AG04450 (cell line): ENCODE results near the gene LRCH1. TPM values are rescaled to one million over a fixed set of nuclear protein-coding genes. Genes with fewer than 3 reads are reported as not detected.

Source experiments
- CTCF ChIA-PET: fragments of 300-600, 350-600 bp; formaldehyde crosslinking; extraction: SDS; loops from one replicate; lab custom pipeline; 2022; ENCODE audit warnings: antibody characterized with exemption, inconsistent platforms; lab: Charles Lee
- POLR2A ChIA-PET: fragments of 350-600 bp; formaldehyde crosslinking; extraction: SDS; loops from one replicate; lab custom pipeline; 2021; ENCODE audit warnings: antibody characterized with exemption, inconsistent platforms; lab: Yijun Ruan, JAX
- DNase-seq: peaks from one replicate; pipeline ENCODE4 v3.0.0-alpha.2; 2011; ENCODE audit warnings: low read depth, low spot score
- H3K27ac ChIP-seq: one replicate; pipeline ENCODE4 v1.5.1; 2012; ENCODE audit warnings: low read depth, low read length, control low read depth
- H3K27me3 ChIP-seq: one replicate; pipeline ENCODE4 v1.6.0; 2012; ENCODE audit warnings: low read length; ENCODE audit not compliant: control insufficient read depth, insufficient read depth
- H3K4me3 ChIP-seq: 2 replicates; pipeline ENCODE4 v1.5.1; 2011; ENCODE audit warnings: mild to moderate bottlenecking, low read depth, low read length, control low read depth
- H3K9me3 ChIP-seq: 2 replicates; pipeline ENCODE4 v1.5.1; 2012; ENCODE audit warnings: low read length; ENCODE audit not compliant: control insufficient read depth, insufficient read depth
- CTCF ChIP-seq: IDR thresholded peaks from 2 replicates; pipeline ENCODE4 v1.5.1; 2011; ENCODE audit warnings: low read depth, low read length, control low read depth, inconsistent platforms
- polyA plus RNA-seq: library from polyadenylated mRNA; depleted of rRNA; stranded (reverse); fragments of >200 nt; gene quantifications from 2 replicates; pipeline ENCODE4 v1.2.3, GENCODE V29; 2011

LRCH1 gene
- polyA plus RNA-seq, 1 experiment, result 17.4 TPM

GRCh38 chr13:46546084-46546768 lies 6.7 kb upstream of the LRCH1 start:
- DNase-seq, result no peak
- peaks cover 4% of the 10 kb centered on the region for H3K27me3 ChIP-seq
- H3K9me3 ChIP-seq, result no peaks in the 10 kb centered on the region
- no peak for TF ChIP-seq CTCF
- no peak overlapping the region for H3K27ac ChIP-seq
- H3K4me3 ChIP-seq, result no peak overlapping the region
- POLR2A ChIA-PET, result no interaction called here
- CTCF ChIA-PET, result no interaction called here

GRCh38 chr13:46550822-46551221 lies 2.1 kb upstream of the LRCH1 start:
- no peaks in the 10 kb centered on the region for H3K27me3 ChIP-seq
- TF ChIP-seq CTCF, result no peak
- H3K27ac ChIP-seq, result no peak overlapping the region
- peaks cover 6% of the 10 kb centered on the region; the same call in 1 of the 2 replicates for H3K9me3 ChIP-seq
- ChIA-PET POLR2A (no interaction called here), CTCF (interaction anchor here (0.7 to 6.0 kb wide), 19 partner anchors 11 to 186 kb away, joined by 3 to 106 read pairs (median 6); no protein-coding TSS in a partner anchor)
- H3K4me3 ChIP-seq, result no peak overlapping the region
- no peak for DNase-seq

GRCh38 chr13:46551410-46552302 lies 1.3 kb upstream of the LRCH1 start:
- peak overlapping the region; percentile 92; the same call in 1 of the 2 replicates for H3K4me3 ChIP-seq
- DNase-seq, result no peak
- no peak overlapping the region for H3K27ac ChIP-seq
- POLR2A ChIA-PET, result no interaction called here
- peaks cover 6% of the 10 kb centered on the region; the same call in 1 of the 2 replicates for H3K9me3 ChIP-seq
- peak; percentile 95 for TF ChIP-seq CTCF
- no peaks in the 10 kb centered on the region for H3K27me3 ChIP-seq
- CTCF ChIA-PET, result interaction anchor here (0.6 to 6.0 kb wide), 55 partner anchors 9 to 213 kb away, joined by 3 to 106 read pairs (median 4); no protein-coding TSS in a partner anchor

GRCh38 chr13:46552303-46552682 lies 677 bp upstream of the LRCH1 start:
- TF ChIP-seq CTCF, result no peak
- Histone ChIP-seq H3K27me3 (no peaks in the 10 kb centered on the region), H3K4me3 (peak overlapping the region; percentile 92), H3K9me3 (peaks cover 6% of the 10 kb centered on the region; the same call in 1 of the 2 replicates), H3K27ac (no peak overlapping the region)
- ChIA-PET CTCF (interaction anchor here (0.6 to 6.0 kb wide), 50 partner anchors 9 to 212 kb away, joined by 3 to 106 read pairs (median 4); no protein-coding TSS in a partner anchor), POLR2A (interaction anchor here (0.5 to 1.1 kb wide), 4 partner anchors 20 to 127 kb away, joined by 3 to 5 read pairs (median 3); no protein-coding TSS in a partner anchor)
- DNase-seq, result no peak
